Pons (tissue), 1 donor: ENCODE results near the gene CACNA2D2.

Source experiments
- DNase-seq: peaks from one replicate; pipeline ENCODE4 v3.0.0-alpha.2; 2016; ENCODE audit warnings: low spot score

The CACNA2D2 gene

GRCh38 chr3:50503504-50504342 lies at the start of gene CACNA2D2:
TSS of gene CACNA2D2 (minus strand) at chr3:50503634. CDS start at chr3:50503423, 211 bp downstream.
- peak; percentile 3 for DNase-seq

DNA sequence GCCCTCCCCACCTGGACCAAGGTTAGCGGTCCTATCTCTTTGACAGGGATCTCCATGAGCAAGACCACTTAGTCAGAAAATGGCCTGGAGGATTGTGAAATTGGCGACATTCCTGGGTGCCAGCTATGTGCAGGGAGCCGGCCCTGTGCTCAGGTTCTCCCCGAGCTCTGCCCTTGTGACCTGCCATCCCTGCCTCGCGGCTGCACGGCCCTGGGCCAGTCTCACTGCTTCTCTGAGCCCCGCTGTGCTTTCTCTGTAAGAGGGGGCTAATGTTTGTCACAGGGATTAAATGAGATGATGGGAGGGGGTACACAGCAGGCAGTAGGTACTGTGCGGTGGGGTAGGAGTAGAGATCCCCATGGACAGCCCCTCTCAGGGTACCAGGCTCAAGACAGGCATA lies 49.2 kb upstream of the CACNA2D2 start:
- no peak for DNase-seq

DNA sequence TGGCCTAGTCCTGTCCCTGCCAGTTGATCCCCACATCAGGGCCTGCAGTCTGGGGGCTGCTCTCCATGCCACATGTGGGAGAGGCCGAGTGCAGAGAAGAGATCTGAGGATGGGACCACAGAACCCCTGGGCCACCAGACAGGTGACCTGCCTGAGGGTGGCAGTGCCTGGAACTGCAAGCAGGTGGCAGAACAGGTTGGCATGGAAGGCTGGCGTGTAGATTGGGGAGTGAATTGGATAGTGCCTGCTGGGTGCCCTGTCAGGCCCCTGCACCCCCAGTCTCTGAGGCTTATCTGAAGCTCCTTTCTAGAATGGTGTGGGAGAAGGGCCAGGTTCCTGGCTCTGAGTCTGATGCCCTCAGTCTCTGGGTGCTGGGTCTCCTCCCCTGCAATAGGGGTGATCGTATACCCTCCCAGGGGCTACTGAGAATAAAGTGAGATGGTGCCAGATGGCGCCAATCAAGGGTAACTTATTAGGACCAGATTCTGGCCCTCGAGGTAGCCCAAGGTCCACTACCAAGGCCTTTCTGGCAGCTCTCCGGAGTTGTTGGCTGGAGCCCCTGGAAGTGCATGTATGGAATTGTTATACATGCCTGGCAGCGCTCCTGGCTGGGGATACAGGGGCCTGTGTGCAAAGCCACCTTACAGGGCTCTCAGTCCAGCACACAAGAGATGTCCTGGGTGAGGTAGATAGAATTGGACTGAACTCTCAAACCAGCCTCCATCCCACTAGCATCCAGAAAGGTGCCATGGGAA lies 48.4 kb upstream of the CACNA2D2 start:
- DNase-seq, result no peak

- DNase-seq, result no peak
Measured at GRCh38 chr3:50551054-50551659, 47.7 kb upstream of the CACNA2D2 start.

GRCh38 chr3:50550079-50550736 lies 46.8 kb upstream of the CACNA2D2 start:
- DNase-seq, result no peak

DNA sequence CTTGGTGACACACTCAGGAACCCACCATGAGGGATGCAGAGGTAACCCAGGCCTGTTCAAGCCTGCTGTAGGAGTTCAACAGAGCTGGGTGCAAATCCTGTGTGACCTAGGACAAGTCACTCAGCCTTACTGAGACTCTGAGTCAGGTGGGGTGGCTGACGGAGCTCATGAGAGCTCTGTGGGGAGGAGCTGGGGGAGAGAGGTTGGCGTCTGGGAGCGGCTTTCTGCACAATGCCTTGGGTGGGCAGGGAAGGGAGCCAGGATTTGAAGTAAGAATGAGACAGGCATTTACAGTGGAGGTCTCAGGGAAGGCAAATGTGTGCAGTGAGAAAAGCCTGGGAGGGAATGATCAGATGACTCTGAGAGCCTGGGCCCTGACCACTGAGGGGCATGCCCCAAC lies 45.8 kb upstream of the CACNA2D2 start:
- DNase-seq, result no peak

DNA sequence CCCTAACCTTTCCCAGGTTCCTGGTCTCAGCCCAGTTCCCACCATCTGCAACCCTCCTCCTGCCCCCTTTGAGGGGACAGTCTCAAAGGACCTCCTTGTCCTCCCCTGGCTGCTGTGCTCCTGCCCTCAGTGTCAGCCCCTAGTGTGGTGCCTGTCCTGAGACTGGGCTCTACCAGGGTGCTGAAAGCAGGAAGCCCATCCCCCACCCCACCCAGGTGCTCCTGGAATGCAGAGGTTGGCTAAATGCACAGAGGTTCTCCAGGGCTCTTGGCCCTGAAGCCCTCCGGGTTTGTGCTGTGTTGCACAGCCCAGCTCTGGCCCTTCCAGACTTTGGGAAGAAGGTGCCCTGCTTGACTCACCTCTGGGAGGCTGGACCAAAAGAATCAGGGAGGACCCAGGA lies 42.3 kb upstream of the CACNA2D2 start:
- DNase-seq, result no peak

- peak; percentile 54 for DNase-seq
Measured at GRCh38 chr3:50542177-50543034, 39.0 kb upstream of the CACNA2D2 start.

GRCh38 chr3:50539356-50540286 lies 36.2 kb upstream of the CACNA2D2 start:
- DNase-seq, result no peak

- DNase-seq, result no peak
Measured at GRCh38 chr3:50537421-50538129, 34.1 kb upstream of the CACNA2D2 start.

GRCh38 chr3:50536471-50537180 lies 33.2 kb upstream of the CACNA2D2 start:
- no peak for DNase-seq

GRCh38 chr3:50534681-50535330 lies 31.4 kb upstream of the CACNA2D2 start:
- no peak for DNase-seq

GRCh38 chr3:50533807-50534461 lies 30.5 kb upstream of the CACNA2D2 start:
- no peak for DNase-seq

GRCh38 chr3:50533316-50533715 lies 29.9 kb upstream of the CACNA2D2 start:
- DNase-seq, result no peak

- DNase-seq, result no peak
Measured at GRCh38 chr3:50532062-50532705, 28.8 kb upstream of the CACNA2D2 start.

DNA sequence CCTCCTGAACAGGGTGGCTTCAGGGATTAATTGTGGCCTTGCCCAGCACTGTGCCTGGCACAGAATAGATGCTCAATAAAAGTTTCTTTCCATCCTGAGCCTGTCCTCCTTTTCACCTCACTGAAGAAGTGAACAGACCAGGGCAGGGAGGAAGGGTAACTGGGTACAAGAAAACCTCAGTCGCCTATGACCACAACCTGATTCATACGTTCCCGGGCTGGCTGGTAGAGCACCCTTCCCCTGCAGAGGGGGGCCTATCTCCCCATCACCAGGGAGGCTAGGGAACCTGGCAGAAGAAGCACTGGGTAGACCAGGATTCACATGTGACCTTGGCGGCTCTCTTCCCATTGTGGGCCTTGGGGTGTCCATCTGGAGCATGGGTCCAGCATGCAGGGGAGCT lies 27.8 kb upstream of the CACNA2D2 start:
- no peak for DNase-seq
